Endodermal cell (in vitro differentiated cells): ENCODE measurements around the gene STBD1. TPM values are rescaled to one million over a fixed set of nuclear protein-coding genes. Genes with fewer than 3 reads are reported as not detected.
"Not testable (repeated sequence)": the region's sequence is repeated elsewhere in the genome, so short reads cannot be mapped to it uniquely, and the experiment has no call there.

Experiments used
- DNase-seq: peaks from one replicate; pipeline ENCODE4 v3.0.0-alpha.2; 2017
- H3K27ac ChIP-seq: 2 replicates; pipeline ENCODE4 v1.5.1; 2013; ENCODE audit warnings: mild to moderate bottlenecking, low read depth, low read length, moderate library complexity
- H3K27me3 ChIP-seq: 2 replicates; pipeline ENCODE4 v1.6.1; 2013; ENCODE audit warnings: mild to moderate bottlenecking, low read length, moderate library complexity; ENCODE audit not compliant: insufficient read depth, control insufficient read depth, poor library complexity, severe bottlenecking
- H3K36me3 ChIP-seq: 2 replicates; pipeline ENCODE4 v1.7.0; 2013; ENCODE audit warnings: mild to moderate bottlenecking, low read length, moderate library complexity; ENCODE audit not compliant: control insufficient read depth, insufficient read depth
- H3K4me1 ChIP-seq: one replicate; pipeline ENCODE4 v1.7.0; 2013; ENCODE audit warnings: low read length; ENCODE audit not compliant: control insufficient read depth, insufficient read depth
- H3K4me3 ChIP-seq: 2 replicates; pipeline ENCODE4 v1.5.1; 2013; ENCODE audit warnings: mild to moderate bottlenecking, low read length, moderate library complexity
- H3K9ac ChIP-seq: 2 replicates; pipeline ENCODE4 v1.6.1; 2013; ENCODE audit warnings: mild to moderate bottlenecking, low read length, moderate library complexity; ENCODE audit not compliant: poor library complexity, severe bottlenecking; ENCODE audit errors: extremely low read depth
- H3K9me3 ChIP-seq: 2 replicates; pipeline ENCODE4 v1.6.1; 2013; ENCODE audit warnings: mild to moderate bottlenecking, low read length, moderate library complexity; ENCODE audit not compliant: control insufficient read depth
- H3K27ac Mint-ChIP-seq: 2 replicates; pipeline ENCODE4 v1.8.0; 2020; ENCODE audit warnings: mixed read lengths
- H3K27me3 Mint-ChIP-seq: 2 replicates; pipeline ENCODE4 v1.8.0; 2021; ENCODE audit warnings: mild to moderate bottlenecking, mixed read lengths; ENCODE audit not compliant: insufficient read depth
- H3K36me3 Mint-ChIP-seq: 2 replicates; pipeline ENCODE4 v1.8.0; 2020; ENCODE audit warnings: low read depth, mixed read lengths
- H3K4me1 Mint-ChIP-seq: 2 replicates; pipeline ENCODE4 v1.8.0; 2020; ENCODE audit warnings: mixed read lengths
- H3K4me3 Mint-ChIP-seq: 2 replicates; pipeline ENCODE4 v1.8.0; 2020; ENCODE audit warnings: mild to moderate bottlenecking, moderate library complexity, mixed read lengths
- H3K9me3 Mint-ChIP-seq: 2 replicates; pipeline ENCODE4 v1.8.0; 2020; ENCODE audit warnings: mild to moderate bottlenecking, mixed read lengths
- CTCF ChIP-seq: fragments of 200-600 bp; sonication (generic); conservative IDR thresholded peaks from 2 replicates; pipeline ENCODE4 v1.5.0; 2021; ENCODE audit warnings: antibody characterized with exemption, mild to moderate bottlenecking
- whole genome bisulfite sequencing, 2 experiments: methylation state at CpG; one replicate each; pipeline versions ENCODE4 v1.1.5 to v1.1.7; 2013; ENCODE audit warnings: missing lambda C conversion rate in 2 of 2, mixed read lengths in 1 of 2; ENCODE audit not compliant: insufficient coverage in 1 of 2, insufficient read length in 1 of 2; 5-methylcytosine and 5-hydroxymethylcytosine counted together
- total RNA-seq, 2 donors: library from RNA; stranded (reverse); fragmentation: NEBNext Ultra II Directional in 1 of 2; extraction: Animal tissue kit (Norgen Biotek cat#: 25700) in 1 of 2; gene quantifications; 2 replicates in 1 of 2; 3 replicates in 1 of 2; pipeline ENCODE4 v1.2.1, GENCODE V29; 2021

Gene STBD1
- total RNA-seq, 2 donors from 2014 or later = 0.31 to 1.3 TPM

GRCh38 chr4:76354517-76355473 lies 48.3 kb downstream of the STBD1 start:
- H3K4me3 ChIP-seq = no peak overlapping the region
- DNase-seq = no peak
- peaks cover 11% of the 10 kb centered on the region for H3K9me3 Mint-ChIP-seq
- no peaks in the 10 kb centered on the region for H3K36me3 Mint-ChIP-seq
- no peaks in the 10 kb centered on the region for H3K27me3 Mint-ChIP-seq
- 82 to 83% methylated on average over 5 to 9 of the region's 9 CpGs for WGBS, 2 experiments
- no peaks in the 10 kb centered on the region for H3K4me1 Mint-ChIP-seq
- no peak overlapping the region for H3K9ac ChIP-seq
- H3K27ac Mint-ChIP-seq = no peak overlapping the region
- peaks cover 4% of the 10 kb centered on the region for H3K9me3 ChIP-seq
- H3K27me3 ChIP-seq = no peaks in the 10 kb centered on the region
- no peak overlapping the region for H3K4me3 Mint-ChIP-seq
- no peaks in the 10 kb centered on the region for H3K36me3 ChIP-seq
- no peaks in the 10 kb centered on the region for H3K4me1 ChIP-seq
- no peak for TF ChIP-seq CTCF
- no peak overlapping the region for H3K27ac ChIP-seq

- peaks cover 23% of the 10 kb centered on the region for H3K9me3 Mint-ChIP-seq
- Histone ChIP-seq H3K4me1 (no peaks in the 10 kb centered on the region), H3K36me3 (no peaks in the 10 kb centered on the region), H3K27ac (no peak overlapping the region), H3K27me3 (no peaks in the 10 kb centered on the region), H3K4me3 (no peak overlapping the region), H3K9ac (no peak overlapping the region), H3K9me3 (peaks cover 6% of the 10 kb centered on the region)
- H3K27me3 Mint-ChIP-seq = no peaks in the 10 kb centered on the region
- H3K36me3 Mint-ChIP-seq = no peaks in the 10 kb centered on the region
- H3K4me1 Mint-ChIP-seq = no peaks in the 10 kb centered on the region
- no peak for TF ChIP-seq CTCF
- whole genome bisulfite sequencing, 2 experiments = 84 to 89% methylated on average over 2 of the region's 2 CpGs
- H3K27ac Mint-ChIP-seq = no peak overlapping the region
- no peak overlapping the region for H3K4me3 Mint-ChIP-seq
- no peak for DNase-seq
Observed at GRCh38 chr4:76357981-76358380, 51.4 kb downstream of the STBD1 start.

GRCh38 chr4:76359881-76360466 lies 53.4 kb downstream of the STBD1 start:
- not testable (repeated sequence) for H3K9ac ChIP-seq, H3K36me3 ChIP-seq, H3K4me1 Mint-ChIP-seq, H3K27ac Mint-ChIP-seq, H3K9me3 ChIP-seq, H3K4me3 ChIP-seq, H3K4me1 ChIP-seq, H3K27me3 Mint-ChIP-seq, H3K27ac ChIP-seq, H3K4me3 Mint-ChIP-seq, H3K27me3 ChIP-seq, H3K36me3 Mint-ChIP-seq, DNase-seq
- peaks cover 23% of the 10 kb centered on the region for H3K9me3 Mint-ChIP-seq

Other genes with a start within 250 kb of the STBD1 start
- under 1 TPM in 1 of 2 donors, not detected in 1; 0.92 TPM for gene ART3, start 232.0 kb upstream of the STBD1 start, total RNA-seq
- gene NUP54, start 158.3 kb upstream of the STBD1 start, total RNA-seq = 10 to 100 TPM; 78.6 to 88.5 TPM
- 10 to 100 TPM; 45.8 to 78.5 TPM for gene SCARB2, start 92.9 kb upstream of the STBD1 start, total RNA-seq
- gene FAM47E, start 55.0 kb upstream of the STBD1 start, total RNA-seq = 1 to 10 TPM in 1 of 2 donors, under 1 TPM in 1; 0.84 to 2.5 TPM
- not detected for gene CCDC158, start 114.4 kb downstream of the STBD1 start, total RNA-seq
- gene SHROOM3, start 128.5 kb downstream of the STBD1 start, total RNA-seq = 10 to 100 TPM; 18.1 to 21.8 TPM